Gastrocnemius medialis (tissue), 4 donors: ENCODE results near the gene RHNO1.

Experiments
- POLR2A ChIP-seq, 2 donors: fragments of 450-650 bp; IDR thresholded peaks; one replicate each; pipeline ENCODE4 v1.6.1; 2017; ENCODE audit warnings: antibody characterized with exemption in 2 of 2, mild to moderate bottlenecking in 2 of 2, moderate library complexity in 2 of 2
- TF ChIP-seq, protein P1 (sequence below), 5 experiments: fragments of 450-650 bp in 3 of 5; fragments of 200-600 bp in 2 of 5; sonication (generic) in 2 of 5; IDR thresholded peaks in 4 of 5; conservative IDR thresholded peaks in 1 of 5; 1 replicate in 4 of 5; 2 replicates in 1 of 5; pipeline ENCODE4 v1.5.1; 2016 to 2019; ENCODE audit warnings: antibody characterized with exemption in 5 of 5, mild to moderate bottlenecking in 3 of 5, moderate library complexity in 3 of 5

DNA sequence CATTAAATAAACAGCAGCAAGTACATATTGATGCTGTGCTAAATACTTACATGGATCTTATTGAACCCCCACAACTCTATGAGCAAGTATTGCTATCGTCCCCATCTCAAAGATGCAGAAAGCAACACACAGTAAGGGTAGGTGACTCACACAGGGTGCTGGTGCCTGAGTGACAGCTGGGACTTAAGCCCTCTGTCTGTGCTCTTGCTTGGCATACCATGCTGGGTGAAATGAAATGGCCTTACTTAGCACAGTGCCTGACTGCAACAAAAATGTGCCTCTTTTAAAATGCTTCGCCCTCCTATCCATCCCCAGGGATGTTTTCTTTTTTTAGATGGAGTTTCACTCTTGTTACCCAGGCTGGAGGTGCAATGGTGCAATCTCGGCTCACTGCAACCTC is 21.0 kb upstream of the RHNO1 start:
- TF ChIP-seq, protein P1, sequence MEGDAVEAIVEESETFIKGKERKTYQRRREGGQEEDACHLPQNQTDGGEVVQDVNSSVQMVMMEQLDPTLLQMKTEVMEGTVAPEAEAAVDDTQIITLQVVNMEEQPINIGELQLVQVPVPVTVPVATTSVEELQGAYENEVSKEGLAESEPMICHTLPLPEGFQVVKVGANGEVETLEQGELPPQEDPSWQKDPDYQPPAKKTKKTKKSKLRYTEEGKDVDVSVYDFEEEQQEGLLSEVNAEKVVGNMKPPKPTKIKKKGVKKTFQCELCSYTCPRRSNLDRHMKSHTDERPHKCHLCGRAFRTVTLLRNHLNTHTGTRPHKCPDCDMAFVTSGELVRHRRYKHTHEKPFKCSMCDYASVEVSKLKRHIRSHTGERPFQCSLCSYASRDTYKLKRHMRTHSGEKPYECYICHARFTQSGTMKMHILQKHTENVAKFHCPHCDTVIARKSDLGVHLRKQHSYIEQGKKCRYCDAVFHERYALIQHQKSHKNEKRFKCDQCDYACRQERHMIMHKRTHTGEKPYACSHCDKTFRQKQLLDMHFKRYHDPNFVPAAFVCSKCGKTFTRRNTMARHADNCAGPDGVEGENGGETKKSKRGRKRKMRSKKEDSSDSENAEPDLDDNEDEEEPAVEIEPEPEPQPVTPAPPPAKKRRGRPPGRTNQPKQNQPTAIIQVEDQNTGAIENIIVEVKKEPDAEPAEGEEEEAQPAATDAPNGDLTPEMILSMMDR (IDR thresholded peaks at IDR 0.05 in 4 of 5, conservative IDR thresholded peaks at IDR 0.05 in 1 of 5) = no peak
- TF ChIP-seq POLR2A (IDR thresholded peaks at IDR 0.05) = no peak
